Epithelial cell of esophagus (primary cell): ENCODE results near the gene ELK3.

Experiments used
- DNase-seq: peaks from one replicate; pipeline ENCODE4 v3.0.0; 2010; ENCODE audit warnings: low read depth
- H3K4me3 ChIP-seq: 2 replicates; pipeline ENCODE4 v1.5.1; 2011; ENCODE audit warnings: mild to moderate bottlenecking, low read length, control low read depth
- CTCF ChIP-seq: IDR thresholded peaks from 2 replicates; pipeline ENCODE4 v1.5.1; 2011; ENCODE audit warnings: low read depth, mild to moderate bottlenecking, low read length, control low read depth, inconsistent platforms; ENCODE audit not compliant: insufficient read depth; ENCODE audit errors: missing control alignments

The ELK3 gene

DNA sequence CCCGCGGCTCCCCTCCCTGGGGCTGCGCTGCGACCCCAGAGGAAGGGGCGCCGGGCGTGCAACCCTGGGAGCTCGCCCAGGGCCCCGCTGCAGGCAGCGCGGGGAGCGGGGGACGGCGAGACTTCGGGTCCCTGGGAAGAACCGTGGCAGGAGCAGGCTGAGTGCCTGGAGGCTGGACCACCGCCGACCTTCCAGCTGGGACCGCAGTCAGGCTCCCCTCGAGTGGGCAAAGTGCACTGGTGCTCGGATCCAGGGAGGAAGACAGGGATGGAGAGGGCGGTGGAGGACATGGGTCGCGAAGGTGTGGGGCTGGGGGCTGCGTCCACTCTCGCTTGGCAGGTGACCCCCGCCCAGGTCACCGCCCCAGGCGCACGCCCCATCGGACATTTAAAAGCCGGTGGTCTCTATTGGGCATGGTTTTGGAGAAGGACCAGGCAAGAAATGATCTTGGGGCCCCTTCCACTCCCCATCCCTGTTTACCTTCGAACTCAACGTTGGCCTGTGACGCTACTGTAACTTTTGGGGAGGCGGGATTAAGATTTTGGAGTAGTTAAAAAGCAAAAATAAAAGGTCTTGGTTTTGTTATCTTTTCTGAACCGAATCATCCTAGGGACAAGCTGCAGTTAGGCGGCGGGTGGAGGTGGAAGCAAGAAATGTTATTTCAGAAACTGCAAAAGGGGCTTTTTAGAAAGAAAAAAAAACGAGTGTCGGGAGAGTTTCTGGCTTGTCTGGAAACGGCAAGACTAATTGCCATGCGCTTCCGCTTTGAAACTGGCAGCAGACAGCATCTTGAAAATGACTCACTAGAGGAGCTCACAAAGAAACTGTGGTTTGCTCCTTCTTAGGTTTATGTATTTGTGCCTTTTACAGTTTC lies 1.0 kb downstream of the ELK3 start:
- peak overlapping the region; percentile 83 for H3K4me3 ChIP-seq
- peak; percentile 91 for DNase-seq
- no peak for TF ChIP-seq CTCF

- TF ChIP-seq CTCF, result no peak
- peak overlapping the region; percentile 83 for H3K4me3 ChIP-seq
- peak; percentile 63 for DNase-seq
These were observed 1.8 kb downstream of the ELK3 start for GRCh38 chr12:96195845-96196451.

GRCh38 chr12:96196781-96197180 lies 2.6 kb downstream of the ELK3 start:
- peak; percentile 80 for DNase-seq
- peak overlapping the region; percentile 83 for H3K4me3 ChIP-seq
- no peak for TF ChIP-seq CTCF

- DNase-seq, result peak; percentile 98
- no peak for TF ChIP-seq CTCF
- no peak overlapping the region for H3K4me3 ChIP-seq
These were observed 3.5 kb downstream of the ELK3 start for GRCh38 chr12:96197503-96198272.

DNA sequence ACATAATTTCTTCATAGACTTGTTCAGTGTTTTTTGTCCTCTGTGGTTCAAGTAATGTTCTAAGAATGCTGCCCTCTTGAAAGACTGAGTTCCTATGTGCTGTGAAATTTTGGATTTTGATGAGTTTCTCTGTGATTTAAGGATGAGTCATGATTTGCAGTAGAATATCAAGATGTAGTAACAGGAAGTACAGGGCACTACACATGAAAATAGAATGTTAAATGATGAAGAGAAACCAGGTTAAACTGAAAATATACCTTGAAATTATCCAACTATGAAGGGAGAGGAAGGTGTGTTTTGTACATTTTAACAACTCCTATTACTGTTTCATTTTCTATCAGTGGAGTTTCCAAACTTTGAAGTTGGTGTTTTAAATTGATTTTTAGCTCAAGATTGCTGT lies 4.8 kb downstream of the ELK3 start:
- peak; percentile 94 for DNase-seq
- TF ChIP-seq CTCF, result no peak
- H3K4me3 ChIP-seq, result no peak overlapping the region

GRCh38 chr12:96199464-96199863 lies 5.3 kb downstream of the ELK3 start:
- TF ChIP-seq CTCF, result no peak
- DNase-seq, result no peak
- no peak overlapping the region for H3K4me3 ChIP-seq
